ENCODE measurements around the gene GPRASP2. TPM values are rescaled to one million over a fixed set of nuclear protein-coding genes. Genes with fewer than 3 reads are reported as not detected.
"Not testable (repeated sequence)": the region's sequence is repeated elsewhere in the genome, so short reads cannot be mapped to it uniquely, and the experiment has no call there.

Gene GPRASP2
- total RNA-seq (1 to 10 TPM; 5.1 to 6.9 TPM), polyA plus RNA-seq (10 to 100 TPM in 1 of 3 donors, 1 to 10 TPM in 2; 3.2 to 11.0 (median 5.3) TPM), total RNA-seq (1.2 to 8.0 (median 5.6) reads per million in 6 experiments)

GRCh38 chrX:102712216-102712966, at the start of gene GPRASP2:
Gene GPRASP2 (plus strand): TSS chrX:102712448. CDS start chrX:102714870, 2,422 bp downstream.
- no peaks in the 10 kb centered on the region for H3K36me3 Mint-ChIP-seq
- H3K27me3 Mint-ChIP-seq: peaks cover 0 to 7% (median 0%) of the 10 kb centered on the region in 5 donors
- POLR2A ChIA-PET: no interaction called here
- peak within 1 kb of the TSS in 8 of 10 donors; percentile 48 to 94 (median 77) for H3K27ac Mint-ChIP-seq
- H3K4me3 Mint-ChIP-seq: peak within 1 kb of the TSS; percentile 85 to 95 (median 90)
- peaks cover 10 to 27% (median 23%) of the 10 kb centered on the region in 4 donors for H3K4me1 Mint-ChIP-seq
- DNase-seq (peak in 7 of 10 donors; percentile 9 to 36 (median 21)), ATAC-seq (peak; percentile 68 to 77)
- H3K9me3 Mint-ChIP-seq: no peaks in the 10 kb centered on the region

GRCh38 chrX:102663820-102664219, 48.4 kb upstream of the GPRASP2 start:
- DNase-seq, H3K27me3 Mint-ChIP-seq, H3K4me3 Mint-ChIP-seq, POLR2A ChIA-PET, H3K27ac Mint-ChIP-seq, ATAC-seq: not testable (repeated sequence)
- Mint-ChIP-seq H3K9me3 (peaks cover 0 to 32% (median 11%) of the 10 kb centered on the region in 9 donors), H3K36me3 (peaks cover 18 to 41% (median 37%) of the 10 kb centered on the region in 3 donors), H3K4me1 (peaks cover 18 to 32% (median 27%) of the 10 kb centered on the region in 4 donors)

- POLR2A ChIA-PET, H3K27me3 Mint-ChIP-seq, DNase-seq, ATAC-seq, H3K27ac Mint-ChIP-seq: not testable (repeated sequence)
- H3K4me1 Mint-ChIP-seq: peaks cover 3 to 23% (median 15%) of the 10 kb centered on the region in 4 donors
- H3K4me3 Mint-ChIP-seq: peak overlapping the region in 1 of 10 donors; percentile 10
- H3K9me3 Mint-ChIP-seq: peaks cover 0 to 38% (median 13%) of the 10 kb centered on the region in 9 donors
- peaks cover 24 to 50% (median 44%) of the 10 kb centered on the region in 3 donors for H3K36me3 Mint-ChIP-seq
Observed at GRCh38 chrX:102667034-102667433, 45.2 kb upstream of the GPRASP2 start.

GRCh38 chrX:102669526-102669925, 42.7 kb upstream of the GPRASP2 start:
- Mint-ChIP-seq H3K4me1 (peaks cover 5 to 23% (median 16%) of the 10 kb centered on the region in 4 donors), H3K36me3 (peaks cover 24 to 49% (median 38%) of the 10 kb centered on the region in 3 donors), H3K9me3 (peaks cover 0 to 38% (median 13%) of the 10 kb centered on the region in 9 donors), H3K27me3 (no peaks in the 10 kb centered on the region), H3K4me3 (no peak overlapping the region), H3K27ac (peak overlapping the region in 1 of 10 donors; percentile 40)
- ATAC-seq (no peak), DNase-seq (no peak)
- POLR2A ChIA-PET: no interaction called here

GRCh38 chrX:102672856-102673255, 39.4 kb upstream of the GPRASP2 start:
- POLR2A ChIA-PET: interaction anchor here (0.7 kb wide), 1 partner anchor 142 kb away, joined by 5 read pairs; no protein-coding TSS in a partner anchor
- Mint-ChIP-seq H3K27ac (no peak overlapping the region), H3K27me3 (no peaks in the 10 kb centered on the region), H3K4me1 (peaks cover 8 to 27% (median 15%) of the 10 kb centered on the region in 4 donors), H3K36me3 (peaks cover 11 to 25% (median 16%) of the 10 kb centered on the region in 3 donors), H3K9me3 (peaks cover 0 to 23% (median 3%) of the 10 kb centered on the region in 9 donors), H3K4me3 (no peak overlapping the region)
- ATAC-seq: no peak
- no peak for DNase-seq

GRCh38 chrX:102677479-102677878, 34.8 kb upstream of the GPRASP2 start:
- H3K27ac Mint-ChIP-seq, ATAC-seq, POLR2A ChIA-PET, H3K4me3 Mint-ChIP-seq, H3K27me3 Mint-ChIP-seq, DNase-seq: not testable (repeated sequence)
- Mint-ChIP-seq H3K36me3 (peaks cover 11 to 28% (median 27%) of the 10 kb centered on the region in 3 donors), H3K4me1 (peaks cover 5 to 18% (median 11%) of the 10 kb centered on the region in 4 donors), H3K9me3 (peaks cover 0 to 30% (median 6%) of the 10 kb centered on the region in 9 donors)

- POLR2A ChIA-PET: no interaction called here
- Mint-ChIP-seq H3K36me3 (peaks cover 26 to 40% (median 29%) of the 10 kb centered on the region in 3 donors), H3K4me1 (peaks cover 5 to 20% (median 13%) of the 10 kb centered on the region in 4 donors), H3K27me3 (no peaks in the 10 kb centered on the region), H3K4me3 (peak overlapping the region in 1 of 10 donors; percentile 26), H3K27ac (no peak overlapping the region), H3K9me3 (peaks cover 0 to 49% (median 8%) of the 10 kb centered on the region in 9 donors)
- no peak for ATAC-seq
- no peak for DNase-seq
Observed at GRCh38 chrX:102684772-102685520, 27.3 kb upstream of the GPRASP2 start.

- Mint-ChIP-seq H3K27ac (no peak overlapping the region), H3K4me3 (no peak overlapping the region), H3K4me1 (peaks cover 0 to 2% (median under 1%) of the 10 kb centered on the region in 4 donors), H3K27me3 (no peaks in the 10 kb centered on the region), H3K36me3 (peaks cover 5 to 13% (median 12%) of the 10 kb centered on the region in 3 donors), H3K9me3 (peaks cover 0 to 11% (median 0%) of the 10 kb centered on the region in 9 donors)
- POLR2A ChIA-PET: no interaction called here
- ATAC-seq: no peak
- no peak for DNase-seq
Observed at GRCh38 chrX:102694749-102695148, 17.5 kb upstream of the GPRASP2 start.

- Mint-ChIP-seq H3K36me3 (peaks cover 5 to 8% (median 7%) of the 10 kb centered on the region in 3 donors), H3K27me3 (no peaks in the 10 kb centered on the region), H3K9me3 (peaks cover 0 to 9% (median 0%) of the 10 kb centered on the region in 9 donors), H3K4me1 (no peaks in the 10 kb centered on the region), H3K27ac (no peak overlapping the region), H3K4me3 (no peak overlapping the region)
- DNase-seq (no peak), ATAC-seq (no peak)
- POLR2A ChIA-PET: no interaction called here
Observed at GRCh38 chrX:102696306-102696705, 15.9 kb upstream of the GPRASP2 start.

GRCh38 chrX:102697494-102697893, 14.8 kb upstream of the GPRASP2 start:
- H3K9me3 Mint-ChIP-seq: peaks cover 0 to 9% (median 1%) of the 10 kb centered on the region in 9 donors
- H3K27me3 Mint-ChIP-seq: no peaks in the 10 kb centered on the region
- no peak overlapping the region for H3K4me3 Mint-ChIP-seq
- H3K36me3 Mint-ChIP-seq: peaks cover 7 to 8% (median 8%) of the 10 kb centered on the region in 3 donors
- peaks cover 0 to 2% (median 0%) of the 10 kb centered on the region in 4 donors for H3K4me1 Mint-ChIP-seq
- no peak for ATAC-seq
- POLR2A ChIA-PET: no interaction called here
- no peak overlapping the region for H3K27ac Mint-ChIP-seq
- DNase-seq: no peak

GRCh38 chrX:102708900-102709299, 3.3 kb upstream of the GPRASP2 start:
- H3K27ac Mint-ChIP-seq: no peak overlapping the region
- peaks cover 10 to 27% (median 23%) of the 10 kb centered on the region in 4 donors for H3K4me1 Mint-ChIP-seq
- no peaks in the 10 kb centered on the region for H3K36me3 Mint-ChIP-seq
- POLR2A ChIA-PET: no interaction called here
- H3K4me3 Mint-ChIP-seq: no peak overlapping the region
- H3K9me3 Mint-ChIP-seq: peaks cover 0 to 15% (median 0%) of the 10 kb centered on the region in 9 donors
- H3K27me3 Mint-ChIP-seq: peaks cover 0 to 7% (median 0%) of the 10 kb centered on the region in 5 donors
- no peak for DNase-seq
- no peak for ATAC-seq

- peak in 1 of 10 donors; percentile 5 for DNase-seq
- peaks cover 0 to 7% (median 0%) of the 10 kb centered on the region in 5 donors for H3K27me3 Mint-ChIP-seq
- no peak overlapping the region for H3K27ac Mint-ChIP-seq
- no peaks in the 10 kb centered on the region for H3K36me3 Mint-ChIP-seq
- peaks cover 0 to 3% (median 0%) of the 10 kb centered on the region in 9 donors for H3K9me3 Mint-ChIP-seq
- H3K4me1 Mint-ChIP-seq: peaks cover 10 to 27% (median 23%) of the 10 kb centered on the region in 4 donors
- POLR2A ChIA-PET: no interaction called here
- no peak for ATAC-seq
- peak overlapping the region; percentile 15 to 95 (median 85) for H3K4me3 Mint-ChIP-seq
Observed at GRCh38 chrX:102711872-102712215, 404 bp upstream of the GPRASP2 start.
